ENCODE data around the gene GSTO2.

DNA sequence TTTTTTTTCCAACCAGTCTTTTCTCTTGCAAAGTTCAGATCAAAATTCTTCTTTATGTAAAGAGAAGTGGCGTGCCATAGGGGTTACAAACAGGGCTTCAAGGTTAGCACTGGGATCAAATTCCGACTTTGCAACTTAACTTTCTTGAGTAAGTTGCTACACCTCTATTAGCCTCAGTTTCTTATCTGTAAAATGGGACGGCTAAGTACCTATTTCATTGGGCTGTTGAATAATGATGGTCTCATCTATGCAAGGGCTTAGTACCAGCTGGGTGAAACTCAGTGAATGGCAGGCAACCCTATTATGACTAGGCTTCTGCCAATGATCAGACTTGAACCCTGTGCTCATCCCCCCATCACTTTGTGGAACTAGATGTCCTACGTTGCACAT, 35.4 kb downstream of the GSTO2 start:
- no peak for TF ChIP-seq KLF16 (tag by site-specific recombination; IDR thresholded peaks at IDR 0.05)
- TF ChIP-seq, protein P1, sequence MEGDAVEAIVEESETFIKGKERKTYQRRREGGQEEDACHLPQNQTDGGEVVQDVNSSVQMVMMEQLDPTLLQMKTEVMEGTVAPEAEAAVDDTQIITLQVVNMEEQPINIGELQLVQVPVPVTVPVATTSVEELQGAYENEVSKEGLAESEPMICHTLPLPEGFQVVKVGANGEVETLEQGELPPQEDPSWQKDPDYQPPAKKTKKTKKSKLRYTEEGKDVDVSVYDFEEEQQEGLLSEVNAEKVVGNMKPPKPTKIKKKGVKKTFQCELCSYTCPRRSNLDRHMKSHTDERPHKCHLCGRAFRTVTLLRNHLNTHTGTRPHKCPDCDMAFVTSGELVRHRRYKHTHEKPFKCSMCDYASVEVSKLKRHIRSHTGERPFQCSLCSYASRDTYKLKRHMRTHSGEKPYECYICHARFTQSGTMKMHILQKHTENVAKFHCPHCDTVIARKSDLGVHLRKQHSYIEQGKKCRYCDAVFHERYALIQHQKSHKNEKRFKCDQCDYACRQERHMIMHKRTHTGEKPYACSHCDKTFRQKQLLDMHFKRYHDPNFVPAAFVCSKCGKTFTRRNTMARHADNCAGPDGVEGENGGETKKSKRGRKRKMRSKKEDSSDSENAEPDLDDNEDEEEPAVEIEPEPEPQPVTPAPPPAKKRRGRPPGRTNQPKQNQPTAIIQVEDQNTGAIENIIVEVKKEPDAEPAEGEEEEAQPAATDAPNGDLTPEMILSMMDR (tag by site-specific recombination; IDR thresholded peaks at IDR 0.05), result no peak
- TF ChIP-seq, protein P2, sequence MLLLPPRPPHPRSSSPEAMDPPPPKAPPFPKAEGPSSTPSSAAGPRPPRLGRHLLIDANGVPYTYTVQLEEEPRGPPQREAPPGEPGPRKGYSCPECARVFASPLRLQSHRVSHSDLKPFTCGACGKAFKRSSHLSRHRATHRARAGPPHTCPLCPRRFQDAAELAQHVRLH (tag by site-specific recombination; IDR thresholded peaks at IDR 0.05), result no peak
- TF ChIP-seq BCL11A (tag by site-specific recombination; IDR thresholded peaks at IDR 0.05; ENCODE audit: low read depth), result no peak
- no peak for TF ChIP-seq ZBTB1 (tag by site-specific recombination; IDR thresholded peaks at IDR 0.05)
